WERI-Rb-1 (cell line): ENCODE measurements around the gene TNFRSF4.

ENCODE experiments used
- DNase-seq: peaks from one replicate; pipeline ENCODE4 v3.0.0-alpha.2; 2020
- H3K27ac ChIP-seq: fragments of 250-450 bp; sonication (Bioruptor Pico); 2 replicates; pipeline ENCODE4 v1.5.1; 2020; ENCODE audit warnings: mild to moderate bottlenecking, moderate library complexity
- H3K27me3 ChIP-seq: fragments of 250-450 bp; sonication (Bioruptor Pico); 2 replicates; pipeline ENCODE4 v1.5.1; 2021; ENCODE audit warnings: mild to moderate bottlenecking, low read depth, moderate library complexity; ENCODE audit not compliant: insufficient read depth, severe bottlenecking
- H3K36me3 ChIP-seq: fragments of 250-450 bp; sonication (Bioruptor Pico); 2 replicates; pipeline ENCODE4 v1.5.1; 2020; ENCODE audit warnings: mild to moderate bottlenecking, moderate library complexity
- H3K4me3 ChIP-seq: 2 replicates; pipeline ENCODE4 v1.5.1; 2011; ENCODE audit warnings: low read depth, mild to moderate bottlenecking, control low read depth, low read length
- H3K9me3 ChIP-seq: fragments of 250-450 bp; sonication (Bioruptor Pico); 2 replicates; pipeline ENCODE4 v1.5.1; 2021; ENCODE audit warnings: mild to moderate bottlenecking, moderate library complexity; ENCODE audit not compliant: severe bottlenecking
- TF ChIP-seq, protein P1 (sequence below): IDR thresholded peaks from 2 replicates; pipeline ENCODE4 v1.5.1; 2011; ENCODE audit warnings: low read depth, mild to moderate bottlenecking, control low read depth, inconsistent platforms, low read length

TNFRSF4 gene

GRCh38 chr1:1259540-1259939, 45.6 kb upstream of the TNFRSF4 start:
- Histone ChIP-seq H3K9me3 (no peaks in the 10 kb centered on the region), H3K27ac (no peak overlapping the region), H3K4me3 (no peak overlapping the region), H3K27me3 (no peaks in the 10 kb centered on the region), H3K36me3 (peaks cover 68% of the 10 kb centered on the region)
- TF ChIP-seq, protein P1, sequence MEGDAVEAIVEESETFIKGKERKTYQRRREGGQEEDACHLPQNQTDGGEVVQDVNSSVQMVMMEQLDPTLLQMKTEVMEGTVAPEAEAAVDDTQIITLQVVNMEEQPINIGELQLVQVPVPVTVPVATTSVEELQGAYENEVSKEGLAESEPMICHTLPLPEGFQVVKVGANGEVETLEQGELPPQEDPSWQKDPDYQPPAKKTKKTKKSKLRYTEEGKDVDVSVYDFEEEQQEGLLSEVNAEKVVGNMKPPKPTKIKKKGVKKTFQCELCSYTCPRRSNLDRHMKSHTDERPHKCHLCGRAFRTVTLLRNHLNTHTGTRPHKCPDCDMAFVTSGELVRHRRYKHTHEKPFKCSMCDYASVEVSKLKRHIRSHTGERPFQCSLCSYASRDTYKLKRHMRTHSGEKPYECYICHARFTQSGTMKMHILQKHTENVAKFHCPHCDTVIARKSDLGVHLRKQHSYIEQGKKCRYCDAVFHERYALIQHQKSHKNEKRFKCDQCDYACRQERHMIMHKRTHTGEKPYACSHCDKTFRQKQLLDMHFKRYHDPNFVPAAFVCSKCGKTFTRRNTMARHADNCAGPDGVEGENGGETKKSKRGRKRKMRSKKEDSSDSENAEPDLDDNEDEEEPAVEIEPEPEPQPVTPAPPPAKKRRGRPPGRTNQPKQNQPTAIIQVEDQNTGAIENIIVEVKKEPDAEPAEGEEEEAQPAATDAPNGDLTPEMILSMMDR: no peak
- no peak for DNase-seq

- DNase-seq: no peak
- Histone ChIP-seq H3K9me3 (no peaks in the 10 kb centered on the region), H3K27me3 (no peaks in the 10 kb centered on the region), H3K27ac (no peak overlapping the region), H3K4me3 (no peak overlapping the region), H3K36me3 (peaks cover 68% of the 10 kb centered on the region)
- TF ChIP-seq, protein P1: no peak
Measured at GRCh38 chr1:1259119-1259488, 45.2 kb upstream of the TNFRSF4 start.

DNA sequence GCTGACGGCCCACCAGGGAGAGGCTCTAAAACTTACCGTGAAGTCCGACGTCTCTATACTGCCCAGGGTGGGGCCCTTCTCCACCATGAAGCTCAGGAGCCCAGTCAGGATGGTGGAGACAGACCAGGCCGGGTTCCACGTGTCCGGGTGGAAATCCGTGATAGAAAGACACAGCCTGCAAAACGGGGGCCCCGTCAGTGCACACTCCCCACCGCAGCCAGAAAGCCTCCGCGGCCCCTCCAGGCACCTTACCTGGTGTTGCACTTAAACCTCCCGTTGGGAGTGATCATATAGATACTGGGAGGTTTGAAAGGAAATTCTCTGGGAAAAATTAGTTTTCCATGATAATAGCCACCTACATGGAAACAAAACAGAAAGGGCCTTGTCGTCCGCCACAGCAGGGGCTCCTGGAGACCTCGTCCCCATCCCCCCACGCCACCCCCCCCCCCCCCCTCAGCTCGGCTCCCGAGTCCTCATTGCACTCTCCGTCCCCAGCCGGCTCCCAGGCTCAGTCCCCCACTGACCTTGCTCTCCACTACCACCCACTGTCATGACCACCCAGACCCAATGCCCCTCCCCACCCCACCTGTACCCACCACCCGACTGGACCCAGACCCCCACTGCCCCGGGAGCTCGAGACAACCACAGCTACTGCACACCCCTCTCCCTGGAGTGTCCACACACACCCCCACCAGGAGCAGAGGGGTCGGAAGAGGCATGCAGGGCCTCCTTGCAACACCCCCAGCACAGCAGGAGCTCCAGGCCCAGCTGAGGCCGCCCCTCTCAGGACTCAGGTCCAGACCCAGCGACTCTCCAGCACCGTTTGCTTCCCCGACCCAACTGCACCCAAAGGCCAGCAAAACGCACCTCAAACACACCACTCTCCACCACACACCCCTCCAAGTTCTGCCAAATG, 43.3 kb upstream of the TNFRSF4 start:
- Histone ChIP-seq H3K36me3 (peaks cover 64% of the 10 kb centered on the region), H3K4me3 (no peak overlapping the region), H3K27me3 (no peaks in the 10 kb centered on the region), H3K27ac (no peak overlapping the region), H3K9me3 (no peaks in the 10 kb centered on the region)
- no peak for DNase-seq
- TF ChIP-seq, protein P1: no peak

GRCh38 chr1:1255611-1256010, 41.7 kb upstream of the TNFRSF4 start:
- Histone ChIP-seq H3K9me3 (no peaks in the 10 kb centered on the region), H3K27me3 (no peaks in the 10 kb centered on the region), H3K4me3 (no peak overlapping the region), H3K36me3 (peaks cover 57% of the 10 kb centered on the region), H3K27ac (no peak overlapping the region)
- TF ChIP-seq, protein P1: no peak
- no peak for DNase-seq

- H3K27ac ChIP-seq: no peak overlapping the region
- no peak for DNase-seq
- H3K9me3 ChIP-seq: no peaks in the 10 kb centered on the region
- peaks cover 52% of the 10 kb centered on the region for H3K36me3 ChIP-seq
- no peaks in the 10 kb centered on the region for H3K27me3 ChIP-seq
- no peak overlapping the region for H3K4me3 ChIP-seq
- TF ChIP-seq, protein P1: no peak
Measured at GRCh38 chr1:1255078-1255477, 41.1 kb upstream of the TNFRSF4 start.

DNA sequence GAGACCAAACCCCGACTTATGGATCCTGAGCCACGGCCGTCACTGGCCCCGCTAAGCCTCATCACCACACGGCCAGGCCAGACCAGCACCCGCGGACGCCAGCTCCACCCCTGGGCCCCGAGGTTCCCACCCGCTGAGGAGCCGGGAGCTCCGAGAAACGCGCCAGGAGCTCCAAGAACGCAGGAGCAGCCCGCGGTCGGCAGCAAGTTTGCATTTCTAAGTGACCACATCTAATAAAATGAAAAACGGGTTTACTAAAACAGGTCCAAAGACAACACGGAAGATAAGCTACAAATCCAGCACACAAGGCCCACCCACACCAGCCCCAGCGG, 40.7 kb upstream of the TNFRSF4 start:
- Histone ChIP-seq H3K9me3 (no peaks in the 10 kb centered on the region), H3K36me3 (peaks cover 47% of the 10 kb centered on the region), H3K4me3 (no peak overlapping the region), H3K27me3 (no peaks in the 10 kb centered on the region), H3K27ac (no peak overlapping the region)
- no peak for DNase-seq
- TF ChIP-seq, protein P1: no peak
